Ovary (tissue), 9 donors: ENCODE results near the gene RIMS1. TPM values are rescaled to one million over a fixed set of nuclear protein-coding genes. Genes with fewer than 3 reads are reported as not detected.

Experiments
- DNase-seq, 5 donors: peaks; one replicate each; pipeline ENCODE4 v3.0.0-alpha.2; 2019 to 2020
- H3K27ac ChIP-seq, 2 donors: fragments of 200-600 bp; one replicate each; pipeline versions ENCODE4 v1.5.1 to v1.8.0; 2019 to 2022
- H3K27me3 ChIP-seq: fragments of 200-600 bp; one replicate; pipeline ENCODE4 v1.8.0; 2022
- H3K36me3 ChIP-seq: fragments of 200-600 bp; sonication (generic); one replicate; pipeline ENCODE4 v1.5.1; 2019
- H3K4me1 ChIP-seq: one replicate; pipeline ENCODE4 v1.8.1; 2013; ENCODE audit warnings: mild to moderate bottlenecking, moderate library complexity; ENCODE audit not compliant: insufficient read depth
- H3K4me3 ChIP-seq: fragments of 200-600 bp; sonication (generic); one replicate; pipeline ENCODE4 v1.5.1; 2017
- H3K9me3 ChIP-seq, 2 donors: fragments of 200-600 bp in 1 of 2; sonication (generic) in 1 of 2; one replicate each; pipeline versions ENCODE4 v1.5.1 to v1.8.1; 2013 to 2019; ENCODE audit warnings: mild to moderate bottlenecking in 1 of 2, moderate library complexity in 1 of 2
- CTCF ChIP-seq, 3 donors: fragments of 450-650 bp in 2 of 3; fragments of 200-600 bp in 1 of 3; IDR thresholded peaks; one replicate each; pipeline versions ENCODE4 v1.5.1 to v1.8.0; 2016 to 2022; ENCODE audit warnings: antibody characterized with exemption in 3 of 3, mild to moderate bottlenecking in 1 of 3
- EP300 ChIP-seq: sonication (generic); formaldehyde crosslinking; IDR thresholded peaks from one replicate; pipeline ENCODE4 v1.6.1; 2017; ENCODE audit warnings: antibody characterized with exemption
- POLR2A ChIP-seq: fragments of 450-650 bp; IDR thresholded peaks from one replicate; pipeline ENCODE4 v1.6.1; 2017; ENCODE audit warnings: antibody characterized with exemption, mild to moderate bottlenecking, moderate library complexity
- WGBS, 3 donors: extraction: QIAGEN DNeasy Blood & Tissue Kit in 1 of 3; methylation state at CpG; one replicate each; pipeline versions ENCODE4 v1.1.5 to v1.1.7; 2013 to 2017; 5-methylcytosine and 5-hydroxymethylcytosine counted together
- intact Hi-C, 4 donors: fragments of 100-400 bp; cut with DNase I; formaldehyde crosslinking; loops; one replicate each; pipeline versions ENCODE4 v1.11.0 to v1.15.1; 2022 to 2023
- polyA plus RNA-seq, 2 donors: library from polyadenylated mRNA; stranded (reverse); fragments of 200-250 nt in 1 of 2; fragments of 350-450 nt in 1 of 2; fragmentation: Illumina TruSeq in 1 of 2; extraction: RNeasy Lipid Tissue Mini Kit (QIAGEN cat#74804) in 1 of 2; gene quantifications; one replicate each; pipeline ENCODE4 v1.2.3, GENCODE V29; 2013 to 2014
- total RNA-seq, 7 donors: library from RNA; depleted of rRNA in 2 of 7; stranded (reverse); fragments of >200 nt in 2 of 7; fragmentation: NEBNext Ultra II Directional in 3 of 7; extraction: Animal tissue kit (Norgen Biotek cat#: 25700) in 3 of 7; gene quantifications; one replicate each; pipeline versions ENCODE4 v1.1.0 to v1.2.4, GENCODE V29; 2016 to 2023
- donor health status: DM: no; HTN: no; CAD: no; lungs with moderate emphysema.
- donor health status: DM: no; HTN: no; CAD: no.
- donor health status: Bipolar disorder and iron deficiency.
- donor health status: DM: yes; HTN: yes; CAD: no.
- donor health status: DM: no; HTN: no; CAD: no.
- donor health status: DM: yes; HTN: yes; CAD: no.

Gene RIMS1
- total and polyA plus RNA-seq, 9 donors = 0.20 to 1.3 (median 0.33) TPM; not detected in 1

- no peak overlapping the region for H3K27ac ChIP-seq
- no peaks in the 10 kb centered on the region for H3K36me3 ChIP-seq
- H3K4me3 ChIP-seq = no peak overlapping the region
- intact Hi-C loops = no loop called here
- H3K4me1 ChIP-seq = no peaks in the 10 kb centered on the region
- H3K9me3 ChIP-seq = no peaks in the 10 kb centered on the region
- DNase-seq = no peak
- 92 to 95% (median 95%) methylated on average over 8 of the region's 8 CpGs for WGBS, 3 donors
- TF ChIP-seq POLR2A (no peak), EP300 (no peak), CTCF (IDR thresholded peaks at IDR 0.05) (no peak)
- H3K27me3 ChIP-seq = no peaks in the 10 kb centered on the region
Measured at GRCh38 chr6:72290620-72291019, 404.3 kb downstream of the RIMS1 start.

DNA sequence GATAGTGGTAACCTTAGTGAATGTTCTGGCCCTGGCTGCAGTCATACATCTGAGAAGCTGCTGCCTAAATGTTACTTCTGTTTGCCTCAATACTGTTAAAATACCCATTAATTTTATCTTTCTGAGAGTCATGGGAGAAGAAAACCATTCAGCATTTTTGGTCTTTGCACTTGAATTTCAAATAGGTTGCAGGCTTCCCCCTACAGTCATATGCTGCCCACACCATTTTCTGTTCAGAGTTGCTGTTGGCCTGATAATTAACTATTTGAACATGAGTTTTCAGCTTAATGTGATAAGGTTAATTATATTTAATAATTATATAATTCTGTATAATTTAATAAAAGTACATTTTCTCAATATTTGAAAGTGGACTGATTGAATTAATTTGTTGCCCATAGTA, 410.0 kb downstream of the RIMS1 start:
- no peaks in the 10 kb centered on the region for H3K36me3 ChIP-seq
- DNase-seq = no peak
- no peaks in the 10 kb centered on the region for H3K27me3 ChIP-seq
- H3K4me1 ChIP-seq = no peaks in the 10 kb centered on the region
- H3K9me3 ChIP-seq = no peaks in the 10 kb centered on the region
- H3K27ac ChIP-seq = no peak overlapping the region
- intact Hi-C loops = no loop called here
- TF ChIP-seq CTCF (IDR thresholded peaks at IDR 0.05) = no peak
- TF ChIP-seq POLR2A = no peak
- no peak for TF ChIP-seq EP300
- H3K4me3 ChIP-seq = no peak overlapping the region

GRCh38 chr6:72305971-72306370, 419.6 kb downstream of the RIMS1 start:
- H3K27ac ChIP-seq = no peak overlapping the region
- no peaks in the 10 kb centered on the region for H3K27me3 ChIP-seq
- 89 to 93% (median 89%) methylated on average over 2 of the region's 2 CpGs for WGBS, 3 donors
- intact Hi-C loops = no loop called here
- H3K4me3 ChIP-seq = no peak overlapping the region
- H3K36me3 ChIP-seq = no peaks in the 10 kb centered on the region
- no peak for DNase-seq
- no peaks in the 10 kb centered on the region for H3K9me3 ChIP-seq
- no peaks in the 10 kb centered on the region for H3K4me1 ChIP-seq
- TF ChIP-seq CTCF (IDR thresholded peaks at IDR 0.05) (no peak), EP300 (no peak), POLR2A (no peak)

DNA sequence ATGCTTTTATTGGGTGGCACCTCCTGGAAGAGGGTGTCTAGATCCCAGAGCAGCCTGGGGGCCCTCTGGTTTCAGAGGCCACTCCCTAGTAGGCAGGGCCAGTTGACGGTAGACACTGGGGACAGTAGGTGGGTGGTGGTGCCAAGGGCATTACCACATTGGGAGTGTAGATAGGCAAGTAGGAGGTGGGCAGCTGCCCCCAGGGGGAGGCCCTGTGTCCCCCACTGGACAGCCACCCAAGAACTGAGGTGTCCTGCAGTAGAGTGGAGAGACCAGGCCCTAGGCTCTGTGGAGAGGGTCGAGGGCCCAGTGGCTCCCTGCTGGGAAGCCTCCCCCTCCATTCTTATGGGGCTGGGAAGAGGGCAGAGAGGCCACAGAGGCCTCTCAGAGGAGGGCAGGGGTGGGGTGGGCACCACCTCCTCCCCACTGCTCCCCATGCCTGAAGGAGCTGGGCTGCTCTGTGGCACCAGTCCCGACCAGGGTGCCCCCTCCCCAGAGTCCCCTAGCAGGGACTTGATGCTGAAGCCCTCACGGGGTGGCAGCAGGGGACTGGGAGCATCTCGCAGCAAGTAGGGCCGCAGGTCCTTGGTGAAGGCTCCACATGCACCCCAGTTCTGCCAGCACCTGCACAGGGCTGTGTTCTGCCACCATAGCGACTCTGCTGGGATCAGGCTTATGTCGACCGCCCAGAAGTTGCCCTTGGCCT, 430.5 kb downstream of the RIMS1 start:
- Histone ChIP-seq H3K27ac (no peak overlapping the region), H3K4me1 (no peaks in the 10 kb centered on the region), H3K36me3 (no peaks in the 10 kb centered on the region), H3K9me3 (no peaks in the 10 kb centered on the region), H3K4me3 (no peak overlapping the region), H3K27me3 (peaks cover 3% of the 10 kb centered on the region)
- peak in 2 of 5 donors; percentile 6 to 12 for DNase-seq
- no peak for TF ChIP-seq POLR2A
- intact Hi-C loops = no loop called here
- 91 to 97% (median 96%) methylated on average over 9 of the region's 9 CpGs for WGBS, 3 donors

DNA sequence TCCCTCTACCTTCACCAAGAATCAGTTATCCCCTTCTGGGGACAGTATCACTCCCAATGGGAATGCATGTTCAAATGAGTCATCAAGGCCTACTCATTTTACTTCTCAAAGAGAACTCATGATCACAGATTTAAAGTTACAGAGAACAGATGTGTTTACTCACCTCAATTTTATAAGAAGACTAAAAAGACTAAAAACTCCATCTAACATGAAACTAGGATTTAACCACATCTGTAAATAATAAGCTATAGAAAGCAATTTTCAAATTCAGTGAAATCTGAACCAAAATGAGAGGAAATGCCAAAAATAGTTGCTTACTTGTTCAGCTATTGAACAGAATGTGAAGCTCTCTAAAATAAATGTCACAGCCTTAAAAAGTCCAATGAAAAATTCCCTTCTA, 435.4 kb downstream of the RIMS1 start:
- Histone ChIP-seq H3K27me3 (no peaks in the 10 kb centered on the region), H3K4me3 (no peak overlapping the region), H3K27ac (no peak overlapping the region), H3K36me3 (no peaks in the 10 kb centered on the region), H3K4me1 (no peaks in the 10 kb centered on the region), H3K9me3 (no peaks in the 10 kb centered on the region)
- no peak for TF ChIP-seq POLR2A
- TF ChIP-seq EP300 = no peak
- no peak for DNase-seq
- intact Hi-C loops = no loop called here
